Astrocyte (in vitro differentiated cells and primary cell): ENCODE data around the gene SAMD5. TPM values are rescaled to one million over a fixed set of nuclear protein-coding genes. Genes with fewer than 3 reads are reported as not detected.

Source experiments
- DNase-seq: peaks from one replicate; pipeline ENCODE4 v3.0.0-alpha.2; 2010; ENCODE audit warnings: low read depth
- FAIRE-seq: peaks from 2 replicates; lab custom pipeline; 2011; peaks lifted over from hg19 to GRCh38; lab: Jason Lieb, UNC
- H2AFZ ChIP-seq: 2 replicates; pipeline ENCODE4 v1.6.0; 2012; ENCODE audit warnings: low read depth, low read length, inconsistent platforms
- H3K27ac ChIP-seq: 2 replicates; pipeline ENCODE4 v1.5.1; 2011; ENCODE audit warnings: low read depth, low read length, inconsistent platforms
- H3K27me3 ChIP-seq: 2 replicates; pipeline ENCODE4 v1.6.0; 2011; ENCODE audit warnings: low read length, inconsistent platforms; ENCODE audit not compliant: insufficient read depth
- H3K36me3 ChIP-seq: 2 replicates; pipeline ENCODE4 v1.5.1; 2011; ENCODE audit warnings: low read length, inconsistent platforms; ENCODE audit not compliant: insufficient read depth
- H3K4me1 ChIP-seq: 2 replicates; pipeline ENCODE4 v1.5.1; 2011; ENCODE audit warnings: low read length, inconsistent platforms; ENCODE audit not compliant: insufficient read depth
- H3K4me2 ChIP-seq: 2 replicates; pipeline ENCODE4 v1.6.0; 2012; ENCODE audit warnings: low read length, inconsistent platforms
- H3K4me3 ChIP-seq: 2 replicates; pipeline ENCODE4 v1.5.1; 2011; ENCODE audit warnings: low read depth, mild to moderate bottlenecking, low read length, inconsistent platforms; ENCODE audit not compliant: insufficient read depth
- H3K79me2 ChIP-seq: 2 replicates; pipeline ENCODE4 v1.6.0; 2012; ENCODE audit warnings: mild to moderate bottlenecking, low read length, inconsistent platforms; ENCODE audit not compliant: insufficient read depth
- H3K9ac ChIP-seq: 2 replicates; pipeline ENCODE4 v1.6.0; 2012; ENCODE audit warnings: mild to moderate bottlenecking, low read length, inconsistent platforms
- H3K9me3 ChIP-seq: 2 replicates; pipeline ENCODE4 v1.5.1; 2012; ENCODE audit warnings: low read depth, mild to moderate bottlenecking, low read length, inconsistent platforms; ENCODE audit not compliant: insufficient read depth
- H4K20me1 ChIP-seq: 2 replicates; pipeline ENCODE4 v1.6.0; 2012; ENCODE audit warnings: low read length, inconsistent platforms; ENCODE audit not compliant: insufficient read depth
- H3K27ac Mint-ChIP-seq: one replicate; pipeline ENCODE4 v1.8.0; 2021; ENCODE audit warnings: mild to moderate bottlenecking, mixed read lengths; ENCODE audit not compliant: unreplicated experiment
- H3K27me3 Mint-ChIP-seq: one replicate; pipeline ENCODE4 v1.8.0; 2021; ENCODE audit warnings: low read depth, mixed read lengths; ENCODE audit not compliant: unreplicated experiment
- H3K36me3 Mint-ChIP-seq: one replicate; pipeline ENCODE4 v1.8.0; 2021; ENCODE audit warnings: low read depth, mixed read lengths; ENCODE audit not compliant: unreplicated experiment
- H3K4me1 Mint-ChIP-seq: one replicate; pipeline ENCODE4 v1.8.0; 2021; ENCODE audit warnings: low read depth, mixed read lengths; ENCODE audit not compliant: unreplicated experiment
- H3K4me3 Mint-ChIP-seq: one replicate; pipeline ENCODE4 v1.8.0; 2021; ENCODE audit warnings: mild to moderate bottlenecking, moderate library complexity, mixed read lengths; ENCODE audit not compliant: unreplicated experiment
- H3K9me3 Mint-ChIP-seq: one replicate; pipeline ENCODE4 v1.8.0; 2021; ENCODE audit warnings: mild to moderate bottlenecking, mixed read lengths; ENCODE audit not compliant: unreplicated experiment
- CTCF ChIP-seq: IDR thresholded peaks from 2 replicates; pipeline ENCODE4 v1.5.1; 2011; ENCODE audit warnings: low read depth, mild to moderate bottlenecking, inconsistent platforms, low read length, moderate library complexity; ENCODE audit not compliant: insufficient read depth
- EZH2 ChIP-seq: IDR thresholded peaks from 2 replicates; pipeline ENCODE4 v1.6.1; 2012; ENCODE audit warnings: mild to moderate bottlenecking, low read length, inconsistent platforms; ENCODE audit not compliant: insufficient read depth
- total RNA-seq: library from RNA; stranded (reverse); gene quantifications from 2 replicates; pipeline ENCODE4 v1.2.1, GENCODE V29; 2021

SAMD5 gene
- total RNA-seq, 1 donor from 2014 or later, result 0.93 TPM

DNA sequence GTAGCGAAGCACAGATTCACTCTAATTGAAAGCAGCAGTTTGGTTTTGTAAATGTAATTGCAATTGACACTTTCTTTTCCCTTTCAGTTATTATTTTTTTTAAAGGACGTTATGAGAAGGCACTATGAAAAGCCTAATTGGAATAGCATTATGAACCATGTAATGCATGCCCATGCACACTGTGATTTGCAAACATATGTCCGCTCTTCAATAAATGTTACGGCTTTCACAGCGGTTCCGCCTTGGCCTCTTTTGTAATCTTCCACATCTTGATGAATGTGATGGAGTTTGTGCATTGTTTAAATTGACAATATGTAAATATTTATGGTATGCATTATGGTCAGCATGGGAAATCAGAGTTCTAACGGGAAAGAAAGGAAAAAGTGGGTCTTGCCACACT is 61.3 kb downstream of the SAMD5 start:
- DNase-seq (no peak), FAIRE-seq (no peak)
- TF ChIP-seq CTCF (no peak), EZH2 (no peak)
- no peak overlapping the region for H3K9ac ChIP-seq
- Mint-ChIP-seq H3K9me3 (no peaks in the 10 kb centered on the region), H3K27ac (no peak overlapping the region), H3K27me3 (no peaks in the 10 kb centered on the region), H3K36me3 (no peaks in the 10 kb centered on the region), H3K4me3 (no peak overlapping the region), H3K4me1 (no peaks in the 10 kb centered on the region)
- no peaks in the 10 kb centered on the region for H3K9me3 ChIP-seq
- no peaks in the 10 kb centered on the region for H3K4me1 ChIP-seq
- no peak overlapping the region for H3K27ac ChIP-seq
- H3K4me2 ChIP-seq, result no peak overlapping the region
- H2AFZ ChIP-seq, result no peak overlapping the region
- no peaks in the 10 kb centered on the region for H3K27me3 ChIP-seq
- no peaks in the 10 kb centered on the region for H4K20me1 ChIP-seq
- no peak overlapping the region for H3K4me3 ChIP-seq
- no peaks in the 10 kb centered on the region for H3K79me2 ChIP-seq
- H3K36me3 ChIP-seq, result no peaks in the 10 kb centered on the region

DNA sequence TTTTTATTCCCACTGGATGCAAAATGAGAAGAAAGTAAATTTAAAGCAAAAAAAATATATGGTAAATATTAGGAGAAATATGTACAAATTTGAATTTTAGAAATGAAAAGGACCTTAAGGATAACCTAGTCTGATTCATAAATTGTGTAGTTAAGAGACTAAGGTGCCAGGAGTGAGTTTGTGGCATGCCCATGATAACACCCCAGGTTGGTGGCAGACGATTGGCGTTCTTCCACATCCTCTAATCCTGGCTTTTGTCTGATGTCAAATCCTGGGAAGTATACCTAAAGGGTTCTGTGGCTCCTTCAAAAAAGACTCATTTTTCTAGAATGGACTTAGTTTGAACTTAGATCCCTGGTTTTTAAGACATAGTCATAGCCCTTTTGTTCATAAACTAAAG is 62.2 kb downstream of the SAMD5 start:
- no peak for DNase-seq
- Mint-ChIP-seq H3K27ac (no peak overlapping the region), H3K4me3 (no peak overlapping the region), H3K9me3 (no peaks in the 10 kb centered on the region), H3K36me3 (no peaks in the 10 kb centered on the region), H3K27me3 (no peaks in the 10 kb centered on the region), H3K4me1 (no peaks in the 10 kb centered on the region)
- Histone ChIP-seq H3K4me1 (no peaks in the 10 kb centered on the region), H3K27ac (no peak overlapping the region), H3K4me2 (no peak overlapping the region), H3K9me3 (no peaks in the 10 kb centered on the region), H3K9ac (no peak overlapping the region), H3K27me3 (no peaks in the 10 kb centered on the region), H4K20me1 (no peaks in the 10 kb centered on the region), H3K4me3 (no peak overlapping the region), H2AFZ (no peak overlapping the region), H3K36me3 (no peaks in the 10 kb centered on the region), H3K79me2 (no peaks in the 10 kb centered on the region)
- TF ChIP-seq EZH2 (no peak), CTCF (no peak)
- no peak for FAIRE-seq

DNA sequence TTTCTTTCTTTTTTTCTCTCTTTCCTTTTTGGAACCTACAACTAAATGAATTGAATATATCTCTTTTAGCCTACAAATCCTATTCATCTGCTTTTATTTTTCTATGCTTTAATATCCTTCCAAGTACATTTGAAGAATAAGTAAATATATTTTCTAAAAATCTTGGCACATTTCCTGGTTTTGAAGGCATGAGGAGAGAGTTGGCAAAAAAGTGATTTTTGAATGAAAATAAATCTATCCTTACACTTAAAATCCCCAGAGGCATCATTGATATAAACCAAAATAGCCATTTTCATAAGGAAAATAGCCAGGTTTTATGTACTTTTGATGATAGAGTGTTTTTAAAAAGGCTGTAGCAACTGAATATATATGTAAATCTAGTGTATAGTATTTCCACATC is 69.0 kb downstream of the SAMD5 start:
- Histone ChIP-seq H3K27me3 (no peaks in the 10 kb centered on the region), H3K4me3 (no peak overlapping the region), H3K9ac (no peak overlapping the region), H3K4me1 (no peaks in the 10 kb centered on the region), H3K4me2 (no peak overlapping the region), H2AFZ (no peak overlapping the region), H4K20me1 (no peaks in the 10 kb centered on the region), H3K27ac (no peak overlapping the region), H3K79me2 (no peaks in the 10 kb centered on the region), H3K9me3 (no peaks in the 10 kb centered on the region), H3K36me3 (no peaks in the 10 kb centered on the region)
- DNase-seq (no peak), FAIRE-seq (no peak)
- Mint-ChIP-seq H3K4me1 (no peaks in the 10 kb centered on the region), H3K36me3 (no peaks in the 10 kb centered on the region), H3K4me3 (no peak overlapping the region), H3K27me3 (peaks cover 5% of the 10 kb centered on the region), H3K9me3 (no peaks in the 10 kb centered on the region), H3K27ac (no peak overlapping the region)
- TF ChIP-seq EZH2 (no peak), CTCF (no peak)
